GM21529 (cell line): Measurements from ENCODE around the gene MCC.

ENCODE experiments used
- ATAC-seq: cut with Tn5 transposase; IDR thresholded peaks from one replicate; pipeline ENCODE4 v1.9.1; 2021; ENCODE audit not compliant: unreplicated experiment

MCC gene

DNA sequence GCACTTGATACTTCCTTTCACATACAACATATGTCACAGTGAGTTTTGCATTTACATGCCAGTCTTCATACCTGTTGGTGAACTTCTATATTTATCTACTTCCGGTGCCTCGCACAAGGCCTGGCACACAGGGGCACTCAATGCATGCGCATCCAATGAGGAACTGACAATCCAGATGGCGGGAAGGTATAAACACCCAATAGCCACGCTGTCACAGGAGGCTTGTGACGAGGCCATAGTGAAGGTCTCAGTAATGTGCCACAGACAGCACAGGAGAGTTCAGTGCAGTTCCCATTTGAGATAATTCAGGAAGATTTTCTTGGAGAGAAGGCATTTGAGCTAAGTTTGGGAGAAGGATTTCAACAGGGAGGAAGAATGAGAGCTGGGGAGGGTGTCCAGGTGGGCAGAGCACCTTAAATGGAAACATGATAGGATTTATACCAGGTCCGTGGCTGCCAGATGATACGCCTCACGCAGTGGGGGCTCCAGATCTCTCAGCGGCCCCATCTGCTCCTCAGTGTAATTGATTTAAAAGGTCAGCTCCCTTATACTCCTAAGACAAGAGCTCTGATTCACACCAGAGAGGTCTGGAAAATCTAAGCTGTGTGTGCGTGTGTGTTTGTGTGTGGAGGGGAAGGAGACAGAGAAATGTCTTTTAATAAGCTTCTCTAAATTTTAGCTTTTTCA, 305.5 kb downstream of the MCC start:
- ATAC-seq: no peak

DNA sequence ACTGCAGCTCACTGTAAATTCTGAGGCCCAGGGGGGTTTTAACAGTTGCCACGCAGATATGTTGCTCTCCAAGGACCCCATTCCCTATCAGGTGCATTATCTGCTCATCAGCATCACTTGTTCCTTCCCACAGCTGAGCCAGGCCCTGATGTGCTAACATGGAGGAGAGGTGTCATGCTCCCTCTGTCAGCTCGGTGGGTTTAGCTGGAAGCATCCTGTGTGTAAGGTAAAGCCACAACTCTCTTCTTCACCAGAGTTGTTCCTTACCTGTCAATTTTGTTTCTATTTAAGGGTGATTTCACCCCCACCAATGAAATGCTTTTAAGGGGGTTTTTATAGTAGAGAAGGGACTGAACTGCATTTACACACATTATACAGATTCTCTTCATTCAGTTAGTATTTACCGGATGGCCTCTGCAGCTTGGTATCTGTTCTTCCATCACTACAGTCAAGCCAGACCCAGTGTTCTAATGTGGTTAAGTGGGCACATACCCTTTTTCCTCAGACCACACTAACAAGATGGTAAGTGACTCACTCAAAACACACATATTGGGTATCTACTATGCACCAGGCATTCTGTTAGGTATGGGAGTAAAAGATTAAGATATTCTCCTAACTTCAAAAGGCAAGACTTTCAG, 306.3 kb downstream of the MCC start:
- no peak for ATAC-seq

DNA sequence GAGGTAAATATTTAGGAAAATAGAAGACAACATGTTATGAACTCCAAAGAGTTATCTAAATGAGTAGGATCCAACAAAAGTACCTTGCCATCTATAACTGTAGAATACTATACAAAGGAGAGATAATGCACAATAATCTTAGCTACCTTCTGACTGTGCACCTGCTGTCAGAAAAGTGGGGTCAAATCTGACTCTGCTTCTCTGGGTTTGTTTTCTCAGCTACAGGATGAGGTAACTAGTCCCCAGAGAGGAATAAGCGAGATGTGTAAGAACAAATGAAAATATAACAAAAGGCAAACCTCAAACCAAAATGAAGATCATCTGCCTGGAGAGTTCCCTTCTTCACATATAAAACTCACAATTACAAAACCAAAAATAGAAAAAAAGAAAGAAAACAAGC, 306.8 kb downstream of the MCC start:
- ATAC-seq: no peak

DNA sequence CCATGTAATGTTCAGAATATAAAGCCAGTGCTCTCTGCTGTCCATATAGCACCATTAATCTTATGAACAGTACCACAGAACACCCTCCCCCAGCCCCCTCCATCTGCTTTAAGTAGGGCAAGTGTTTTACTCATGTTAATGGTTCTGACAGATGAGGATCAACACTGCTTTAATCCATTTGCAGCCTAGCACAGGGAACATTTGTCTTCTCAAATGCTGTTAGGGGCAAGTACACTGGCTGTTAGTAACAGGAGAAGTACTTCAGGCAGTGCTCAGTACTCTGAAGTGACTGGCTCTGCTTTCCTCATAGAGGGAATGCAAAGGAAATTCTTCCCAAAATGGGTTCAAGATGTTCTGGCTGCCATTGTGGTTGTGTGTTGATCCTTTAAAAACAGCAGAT, 309.1 kb downstream of the MCC start:
- ATAC-seq: no peak

DNA sequence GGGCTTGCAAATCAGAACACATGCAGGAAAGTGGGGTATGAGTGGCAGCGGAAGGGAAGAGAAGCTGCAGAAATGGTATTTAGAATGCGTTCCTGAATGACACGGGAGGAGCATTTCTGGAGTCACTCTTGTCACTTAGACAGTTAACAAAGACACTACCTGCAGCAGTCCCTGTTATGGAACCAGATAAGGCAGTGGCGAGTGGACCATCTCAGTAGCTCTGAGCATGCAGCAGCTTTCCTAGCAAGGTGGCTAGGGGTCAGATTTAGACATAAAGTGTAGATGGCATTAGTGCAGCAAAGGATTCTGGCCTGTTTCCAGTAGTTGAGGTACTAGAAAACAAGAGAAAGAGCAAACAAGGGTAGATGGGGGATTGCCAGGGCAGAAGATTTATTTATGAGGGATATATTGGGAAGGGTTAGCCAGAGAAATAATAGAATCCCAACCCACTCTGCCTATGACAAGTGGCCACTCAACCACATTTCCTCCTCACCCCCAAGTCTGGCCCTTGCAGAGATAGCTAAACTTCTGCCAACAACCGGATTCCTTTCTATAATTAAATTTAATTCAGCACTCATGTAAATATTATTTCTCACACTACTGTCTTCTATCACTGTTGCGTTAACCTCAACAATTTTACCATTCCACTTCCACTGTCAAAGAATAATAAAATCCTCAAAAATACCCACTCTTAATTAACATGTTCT, 310.0 kb downstream of the MCC start:
- ATAC-seq: no peak

DNA sequence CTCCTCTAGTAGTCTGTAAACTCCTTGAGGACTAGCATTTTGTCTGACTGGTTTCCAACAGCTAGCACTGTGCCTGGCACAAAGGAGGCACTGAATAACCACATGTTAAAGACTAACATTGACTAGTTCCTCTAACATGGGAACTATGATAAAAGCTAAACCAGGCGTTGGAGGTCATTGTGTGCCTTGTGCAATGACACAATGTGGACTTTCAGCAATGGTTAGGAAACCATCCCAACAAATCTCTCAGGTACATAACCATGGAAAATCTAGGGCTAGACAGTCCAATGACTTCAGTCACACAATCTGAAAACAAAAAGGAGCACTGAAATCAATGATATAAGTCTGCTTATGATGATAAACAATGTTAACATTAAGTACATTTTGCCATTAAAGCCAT, 311.0 kb downstream of the MCC start:
- ATAC-seq: no peak

DNA sequence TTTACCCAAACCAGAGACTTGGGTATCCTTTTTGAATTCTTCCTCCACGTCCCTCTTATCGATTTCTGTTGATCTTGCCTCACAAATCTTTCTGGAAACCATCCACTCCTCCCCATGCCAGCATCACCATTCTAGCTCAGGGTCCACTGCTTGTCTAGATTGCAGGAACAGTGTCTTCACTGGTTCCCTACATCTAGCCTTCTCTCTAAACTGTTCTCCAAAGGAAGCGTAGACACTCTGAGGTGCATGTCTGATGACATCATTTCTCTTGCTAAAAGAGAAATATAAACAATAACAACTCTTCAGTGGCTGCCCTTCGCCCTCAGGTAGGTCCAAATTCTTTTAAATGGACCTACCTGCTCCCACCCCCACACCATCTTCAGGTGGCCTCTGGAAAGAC, 311.5 kb downstream of the MCC start:
- ATAC-seq: no peak

DNA sequence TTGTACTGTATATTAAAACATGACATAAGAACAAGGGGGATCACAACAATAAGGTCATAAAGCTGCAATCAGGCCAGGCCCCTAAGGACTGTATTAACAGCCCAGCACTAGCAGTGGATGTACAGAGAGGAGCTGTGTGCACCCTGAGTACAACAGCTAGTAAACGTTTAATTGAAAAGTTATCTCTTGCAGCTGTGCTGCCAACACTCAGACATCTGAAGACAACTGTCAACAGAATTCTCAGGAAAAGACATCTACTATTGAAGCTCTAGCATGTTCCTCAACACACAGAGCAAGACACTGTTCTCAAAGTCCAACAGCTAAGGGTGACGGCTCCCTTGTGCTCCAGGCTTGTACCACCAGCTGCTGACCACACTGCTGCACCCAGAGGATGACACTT, 312.1 kb downstream of the MCC start:
- ATAC-seq: no peak

DNA sequence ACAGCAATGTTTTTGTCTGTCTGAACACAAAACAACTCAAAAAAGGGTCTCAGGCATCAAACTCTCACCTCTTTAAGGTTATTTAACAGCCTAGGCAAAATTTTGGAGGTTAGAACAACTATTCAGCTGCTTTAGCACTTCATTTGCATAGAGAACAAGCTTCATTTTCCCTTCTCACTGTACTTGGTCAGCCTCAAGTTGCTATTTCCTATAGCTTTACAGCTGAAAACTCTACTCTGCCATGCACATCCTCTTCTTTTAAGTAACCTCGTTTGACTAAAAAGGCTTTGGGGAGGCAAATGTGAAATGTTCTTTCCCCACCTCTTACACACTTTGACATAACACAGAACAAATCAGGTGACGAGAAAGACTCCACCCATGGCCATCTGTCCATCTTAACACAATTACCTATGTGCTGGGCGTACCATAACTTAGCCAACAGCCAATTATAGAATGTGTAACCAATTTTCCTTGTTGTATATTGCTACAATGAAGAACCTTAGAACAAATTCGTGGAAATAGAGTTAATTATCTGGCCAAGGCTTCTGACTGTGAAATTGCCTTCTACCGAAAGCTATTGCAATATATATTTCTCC, 315.9 kb downstream of the MCC start:
- peak; percentile 72 for ATAC-seq

DNA sequence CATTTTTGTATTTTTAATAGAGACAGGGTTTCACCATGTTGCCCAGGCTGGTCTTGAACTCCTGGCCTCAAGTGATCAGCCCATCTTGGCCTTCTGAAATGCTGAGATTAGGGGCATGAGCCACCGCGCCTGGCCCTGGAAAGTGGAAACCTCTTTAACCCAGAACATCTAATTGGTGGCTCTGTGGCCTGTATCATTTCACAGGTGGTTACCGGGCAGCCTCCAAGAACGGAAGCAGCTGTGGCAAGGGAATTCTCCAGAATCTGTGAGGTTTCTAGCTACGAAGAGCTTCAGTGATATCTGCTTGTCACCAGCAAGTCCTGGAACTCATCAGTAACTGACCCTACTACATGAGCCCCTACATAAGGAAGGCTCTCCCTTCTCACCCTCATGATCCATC, 316.7 kb downstream of the MCC start:
- no peak for ATAC-seq

DNA sequence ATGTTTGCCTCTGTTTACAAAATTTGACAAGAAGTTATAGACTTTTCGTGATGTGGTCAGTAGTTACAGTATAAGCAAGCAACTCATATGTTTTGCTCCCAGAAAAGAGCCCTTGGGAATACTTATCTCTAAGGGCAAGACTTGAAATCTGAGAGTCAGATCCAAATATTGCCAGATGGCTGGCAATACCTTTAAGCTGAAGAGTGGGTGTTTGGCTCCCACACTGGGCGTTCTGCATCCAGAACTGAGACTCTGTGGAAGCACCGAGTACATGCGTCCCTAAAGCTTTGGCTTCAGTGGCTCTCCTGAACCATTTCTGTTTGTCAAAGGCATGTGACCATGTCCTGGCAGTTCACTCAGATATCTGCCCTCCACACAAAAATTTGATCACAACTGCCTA, 317.5 kb downstream of the MCC start:
- ATAC-seq: no peak

DNA sequence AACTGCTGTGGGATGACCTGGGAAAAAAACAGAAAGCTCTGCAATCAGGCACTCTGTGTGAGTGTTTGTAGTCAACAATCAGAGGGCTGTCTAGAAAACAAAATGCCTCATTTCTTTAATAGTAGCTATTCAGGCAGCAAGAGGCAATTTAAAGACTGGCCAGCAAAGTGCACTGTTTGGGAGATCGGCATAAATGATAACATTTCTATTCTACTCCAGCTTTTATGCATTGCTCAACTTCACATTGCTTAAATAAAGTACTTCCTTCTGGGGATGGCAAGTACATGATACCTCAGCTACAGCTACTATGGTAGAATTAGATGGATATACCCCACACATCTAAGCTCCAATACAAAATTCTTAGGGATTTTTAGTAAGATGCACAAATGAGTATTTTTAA, 318.5 kb downstream of the MCC start:
- no peak for ATAC-seq

DNA sequence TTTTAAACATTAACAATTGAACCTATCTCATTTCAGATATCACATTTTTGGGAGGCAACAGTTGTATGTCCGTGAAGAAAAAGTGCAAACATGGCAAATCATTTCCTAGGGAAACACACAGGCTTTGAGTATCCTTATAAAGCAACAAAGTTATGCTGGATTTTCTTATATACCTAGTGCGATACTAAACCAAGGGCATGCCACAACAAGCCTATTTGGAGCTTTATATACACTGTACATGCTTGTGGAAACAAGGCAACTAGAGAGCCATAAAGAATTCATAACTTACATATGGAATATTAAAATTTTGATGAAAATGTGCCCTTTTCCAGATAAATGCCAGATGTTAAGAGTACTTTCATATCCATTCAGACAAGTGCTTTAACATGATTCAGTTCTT, 320.3 kb downstream of the MCC start:
- ATAC-seq: no peak

DNA sequence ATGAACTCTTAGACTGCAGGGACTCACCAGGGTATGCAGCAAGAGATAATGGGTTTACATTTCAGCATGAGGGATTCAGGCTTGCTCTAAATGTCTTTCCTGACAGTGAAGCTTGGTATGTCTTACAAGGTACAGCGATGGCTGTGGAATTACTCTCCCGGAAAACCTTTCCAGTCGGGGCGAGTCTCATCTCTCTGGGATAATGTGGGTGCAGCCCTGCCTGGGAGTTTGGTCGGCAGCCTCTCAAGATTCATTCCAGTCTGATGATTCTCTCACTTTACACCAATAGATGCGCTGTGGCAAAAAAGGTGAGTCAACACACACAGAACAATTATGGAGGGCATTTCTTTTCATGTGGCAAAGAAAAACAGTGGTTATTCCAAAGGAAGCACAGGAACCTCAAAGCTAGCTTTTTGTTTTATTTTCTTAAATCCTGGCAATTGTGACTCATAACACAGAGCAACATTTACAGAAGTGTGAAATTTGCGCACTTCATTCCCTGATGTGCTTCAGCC, 321.3 kb downstream of the MCC start:
- no peak for ATAC-seq

DNA sequence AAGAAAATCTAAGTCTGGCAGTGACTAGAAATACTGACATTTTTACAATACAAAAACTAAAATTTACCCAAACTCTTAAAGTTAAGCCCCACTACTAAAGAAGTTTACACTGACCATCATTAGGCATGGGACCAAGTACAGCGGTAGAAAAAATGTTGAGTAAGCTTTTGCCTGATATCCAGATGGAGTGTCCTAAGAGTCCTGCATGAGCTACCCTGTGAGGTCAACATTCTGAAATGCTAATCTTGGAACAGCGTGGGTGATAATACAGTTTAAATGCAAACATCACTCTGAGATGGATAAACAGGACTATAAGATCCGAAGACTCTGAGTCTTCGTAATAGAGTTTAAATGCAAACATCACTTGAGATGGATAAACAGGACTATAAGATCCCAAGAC, 322.0 kb downstream of the MCC start:
- ATAC-seq: no peak

DNA sequence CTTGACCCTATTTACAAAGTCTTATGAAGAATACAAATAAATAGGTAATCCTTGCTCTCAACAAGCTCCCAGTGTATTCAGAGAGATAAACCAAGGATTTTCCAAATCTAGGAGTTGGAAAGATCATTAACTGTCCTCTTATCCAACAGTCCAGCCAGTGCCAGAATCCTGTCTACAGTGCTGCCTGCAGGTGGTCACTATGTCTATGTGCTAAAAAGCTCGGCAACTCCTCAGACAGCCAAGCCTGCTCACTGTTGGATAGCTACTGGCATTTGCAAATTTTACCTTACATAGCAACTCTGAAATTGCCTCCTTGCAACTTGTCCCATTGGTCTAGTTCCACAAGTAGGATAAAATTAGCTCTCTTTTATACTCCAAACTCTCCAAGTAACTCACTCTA, 324.2 kb downstream of the MCC start:
- ATAC-seq: no peak

DNA sequence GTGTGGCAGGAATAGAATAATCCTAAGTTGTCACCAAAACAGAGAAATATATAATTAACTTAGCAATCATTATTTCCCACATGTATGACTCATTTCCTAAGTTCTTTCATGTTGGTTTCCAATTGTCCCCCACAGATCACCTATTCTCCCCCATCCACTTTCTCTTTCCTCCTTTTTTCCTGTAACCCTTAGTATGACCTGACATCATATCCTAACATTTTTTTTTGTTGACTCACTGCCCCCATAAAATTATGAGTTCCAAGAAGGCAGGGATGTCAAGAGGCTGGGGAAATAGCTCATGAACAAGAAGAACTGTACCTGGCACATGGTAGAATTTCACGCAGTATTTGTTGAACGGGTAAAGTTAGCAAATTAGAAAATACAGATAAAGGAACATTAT, 324.9 kb downstream of the MCC start:
- ATAC-seq: no peak

DNA sequence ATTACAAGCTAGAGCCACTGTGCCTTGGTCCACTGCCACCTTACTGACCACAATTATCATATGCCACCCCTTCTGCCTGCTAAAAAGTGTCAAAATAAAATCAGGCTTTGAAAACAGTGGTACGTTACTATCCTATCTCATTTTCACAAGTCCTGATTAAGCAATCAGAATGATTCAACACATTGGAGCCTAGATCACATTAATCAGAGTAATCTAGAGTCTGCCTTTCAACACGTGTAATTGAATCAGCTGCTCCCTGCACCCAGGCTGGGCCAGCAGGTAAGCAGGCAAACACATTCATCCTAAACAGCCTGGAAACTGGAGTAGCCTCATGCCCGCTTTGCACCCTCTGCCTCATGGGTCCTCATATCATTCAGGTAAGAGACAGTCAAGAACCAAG, 325.5 kb downstream of the MCC start:
- ATAC-seq: no peak

DNA sequence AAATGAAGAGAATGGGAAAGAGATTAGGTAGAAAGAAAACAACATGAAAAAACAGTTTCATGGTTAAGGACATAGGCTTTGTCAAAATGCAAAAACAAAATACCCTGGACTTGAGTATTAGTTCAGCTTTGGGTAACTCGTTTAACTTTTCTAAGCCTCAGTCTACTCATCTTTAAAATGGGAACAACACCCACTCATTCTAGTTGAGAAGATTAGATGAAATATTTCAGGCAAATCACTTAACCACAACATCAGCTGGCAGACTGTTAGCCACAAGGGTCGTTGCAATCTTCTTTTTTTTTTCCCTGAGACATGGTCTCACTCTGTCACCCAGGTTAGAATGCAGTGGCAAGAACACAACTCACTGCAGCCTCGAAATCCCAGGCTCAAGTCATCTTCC, 326.0 kb downstream of the MCC start:
- no peak for ATAC-seq

DNA sequence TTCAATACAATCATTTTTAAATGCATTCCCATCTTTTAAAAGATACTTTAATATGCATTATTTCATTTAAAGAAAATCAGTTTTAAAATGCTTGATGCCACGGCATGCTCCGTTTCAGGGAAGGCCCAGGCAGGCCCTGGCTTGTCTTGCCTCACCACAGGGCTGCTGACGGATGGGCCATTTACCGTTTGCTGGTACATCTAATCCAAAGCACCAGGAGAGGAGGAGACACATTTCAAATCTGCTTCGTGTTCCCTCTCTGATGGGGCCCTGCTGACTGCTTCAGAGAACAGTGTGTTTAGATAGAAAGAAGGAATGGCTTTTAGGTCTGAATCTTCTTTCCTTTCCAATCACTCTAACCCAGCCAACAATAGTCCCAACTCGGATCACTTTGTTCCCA, 326.4 kb downstream of the MCC start:
- no peak for ATAC-seq

DNA sequence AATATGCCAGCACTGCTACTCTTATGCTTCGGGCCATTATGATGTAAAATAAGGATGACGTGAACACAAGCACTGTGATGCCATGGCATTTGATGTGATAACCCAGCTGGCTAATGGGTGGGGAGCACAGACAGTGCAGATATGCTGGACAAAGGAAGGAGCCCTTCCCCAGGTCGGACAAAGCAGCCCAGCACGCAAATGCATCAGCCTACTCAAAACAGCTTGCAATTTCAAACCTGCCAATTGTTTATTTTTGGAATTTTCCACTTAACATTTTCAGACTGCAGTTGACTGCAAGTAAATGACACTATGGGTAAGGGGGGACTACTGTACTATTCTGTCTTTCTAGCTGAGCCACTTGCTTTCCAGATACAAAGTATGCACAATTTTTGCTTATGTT, 330.4 kb downstream of the MCC start:
- ATAC-seq: no peak
